Activated CD4-positive, alpha-beta T cell treated with anti-CD3 and anti-CD28 coated beads, Interleukin-2, amount 10 ng/mL, durations not matched to agents 7 days and 5 days (primary cell): Measurements from ENCODE around the gene GLRX3. TPM values are rescaled to one million over a fixed set of nuclear protein-coding genes. Genes with fewer than 3 reads are reported as not detected.

Experiments used
- CTCF ChIA-PET: fragments of 350-600 bp; sonication (Branson Sonifier 250); formaldehyde crosslinking; loops from one replicate; lab custom pipeline; 2021; ENCODE audit warnings: antibody characterized with exemption; lab: Charles Lee
- POLR2A ChIA-PET: fragments of 350-600 bp; sonication (Branson Sonifier 250); formaldehyde crosslinking; loops from one replicate; lab custom pipeline; 2021; ENCODE audit warnings: antibody characterized with exemption; lab: Charles Lee
- DNase-seq: peaks from one replicate; pipeline ENCODE4 v3.0.0-alpha.2; 2020
- H3K27ac Mint-ChIP-seq: one replicate; pipeline ENCODE4 v1.8.0; 2021; ENCODE audit warnings: mild to moderate bottlenecking, moderate library complexity, mixed read lengths
- H3K27me3 Mint-ChIP-seq: one replicate; pipeline ENCODE4 v1.8.0; 2021; ENCODE audit warnings: mixed read lengths
- H3K36me3 Mint-ChIP-seq: one replicate; pipeline ENCODE4 v1.8.0; 2021; ENCODE audit warnings: low read depth, mixed read lengths
- H3K4me1 Mint-ChIP-seq: one replicate; pipeline ENCODE4 v1.8.0; 2021; ENCODE audit warnings: mixed read lengths
- H3K4me3 Mint-ChIP-seq: one replicate; pipeline ENCODE4 v1.8.0; 2021; ENCODE audit warnings: mild to moderate bottlenecking, moderate library complexity, mixed read lengths
- H3K9me3 Mint-ChIP-seq: one replicate; pipeline ENCODE4 v1.8.0; 2021; ENCODE audit warnings: mixed read lengths
- total RNA-seq, 2 experiments: library from RNA; stranded (reverse); gene quantifications; one replicate each; pipeline ENCODE4 v1.2.3, GENCODE V29; 2021

Gene GLRX3
- total RNA-seq, 2 experiments from 2014 or later, result 78.7 to 90.1 TPM

- Mint-ChIP-seq H3K9me3 (peaks cover 12% of the 10 kb centered on the region), H3K4me3 (no peak overlapping the region), H3K4me1 (no peaks in the 10 kb centered on the region), H3K27ac (no peak overlapping the region), H3K36me3 (no peaks in the 10 kb centered on the region), H3K27me3 (no peaks in the 10 kb centered on the region)
- POLR2A ChIA-PET, result no interaction called here
- no peak for DNase-seq
- CTCF ChIA-PET, result no interaction called here
Observed at GRCh38 chr10:130222381-130222780, 86.2 kb downstream of the GLRX3 start.

- no peak for DNase-seq
- Mint-ChIP-seq H3K4me3 (no peak overlapping the region), H3K4me1 (no peaks in the 10 kb centered on the region), H3K27me3 (no peaks in the 10 kb centered on the region), H3K27ac (no peak overlapping the region), H3K9me3 (peaks cover 18% of the 10 kb centered on the region), H3K36me3 (no peaks in the 10 kb centered on the region)
- ChIA-PET POLR2A (no interaction called here), CTCF (interaction anchor here (1.2 kb wide), 1 partner anchor 13 kb away, joined by 3 read pairs; no protein-coding TSS in a partner anchor)
Observed at GRCh38 chr10:130224228-130224627, 88.0 kb downstream of the GLRX3 start.

GRCh38 chr10:130226012-130226411 lies 89.8 kb downstream of the GLRX3 start:
- ChIA-PET CTCF (no interaction called here), POLR2A (no interaction called here)
- DNase-seq, result no peak
- Mint-ChIP-seq H3K4me1 (no peaks in the 10 kb centered on the region), H3K4me3 (no peak overlapping the region), H3K27me3 (no peaks in the 10 kb centered on the region), H3K9me3 (peaks cover 18% of the 10 kb centered on the region), H3K36me3 (no peaks in the 10 kb centered on the region), H3K27ac (no peak overlapping the region)

- ChIA-PET CTCF (no interaction called here), POLR2A (no interaction called here)
- no peaks in the 10 kb centered on the region for H3K27me3 Mint-ChIP-seq
- no peaks in the 10 kb centered on the region for H3K36me3 Mint-ChIP-seq
- no peak overlapping the region for H3K4me3 Mint-ChIP-seq
- DNase-seq, result no peak
- no peak overlapping the region for H3K27ac Mint-ChIP-seq
- no peaks in the 10 kb centered on the region for H3K4me1 Mint-ChIP-seq
- H3K9me3 Mint-ChIP-seq, result peaks cover 18% of the 10 kb centered on the region
Observed at GRCh38 chr10:130227883-130228282, 91.7 kb downstream of the GLRX3 start.

Other genes with a start within 250 kb of the GLRX3 start
- not detected for gene EBF3, start 172.1 kb upstream of the GLRX3 start, total RNA-seq
- 1 to 10 TPM; 5.5 to 5.8 TPM for gene C10orf143, start 25.6 kb upstream of the GLRX3 start, total RNA-seq